WTC11 (cell line): ENCODE measurements around the gene TERC.

ENCODE experiments used
- AR ChIP-seq: fragments of 250-450 bp; sonication (Bioruptor Pico); IDR thresholded peaks from 2 replicates; pipeline ENCODE4 v1.9.0; 2021; ENCODE audit warnings: mild to moderate bottlenecking
- CREB1 ChIP-seq: sonication (generic); formaldehyde crosslinking; IDR thresholded peaks from 2 replicates; pipeline ENCODE4 v1.8.0; 2023; ENCODE audit warnings: mild to moderate bottlenecking, missing genetic modification reagents
- ETV6 ChIP-seq: sonication (generic); formaldehyde crosslinking; IDR thresholded peaks from 2 replicates; pipeline ENCODE4 v1.8.1; 2022; ENCODE audit warnings: mild to moderate bottlenecking, missing genetic modification reagents
- NR3C1 ChIP-seq: sonication (generic); formaldehyde crosslinking; conservative IDR thresholded peaks from 2 replicates; pipeline ENCODE4 v1.8.1; 2023; ENCODE audit warnings: low read depth, mild to moderate bottlenecking, missing genetic modification reagents
- SP1 ChIP-seq: sonication (generic); formaldehyde crosslinking; conservative IDR thresholded peaks from 2 replicates; pipeline ENCODE4 v1.8.1; 2022; ENCODE audit warnings: missing genetic modification reagents
- USF2 ChIP-seq: sonication (generic); formaldehyde crosslinking; IDR thresholded peaks from 2 replicates; pipeline ENCODE4 v1.8.1; 2023; ENCODE audit warnings: mild to moderate bottlenecking, missing genetic modification reagents, moderate library complexity
- ZBTB21 ChIP-seq: sonication (generic); formaldehyde crosslinking; IDR thresholded peaks from 2 replicates; pipeline ENCODE4 v1.8.1; 2023; ENCODE audit warnings: mild to moderate bottlenecking, missing genetic modification reagents, borderline replicate concordance
- ZMAT4 ChIP-seq: fragments of 250-450 bp; sonication (Bioruptor Pico); IDR thresholded peaks from 2 replicates; pipeline ENCODE4 v1.9.0; 2021; ENCODE audit warnings: mild to moderate bottlenecking
- ZNF121 ChIP-seq: sonication (generic); formaldehyde crosslinking; IDR thresholded peaks from 2 replicates; pipeline ENCODE4 v1.8.0; 2023; ENCODE audit warnings: missing genetic modification reagents

GRCh38 chr3:169764882-169765612 lies at the start of gene TERC:
- TF ChIP-seq AR: peak; percentile 86; the same call in 1 of the 2 replicates
- TF ChIP-seq ETV6 (CRISPR knock-in tag): peak; percentile 99
- TF ChIP-seq USF2 (CRISPR knock-in tag): no peak
- TF ChIP-seq SP1 (CRISPR knock-in tag): peak; percentile 30; the same call in 1 of the 2 replicates
- peak; percentile 70; the same call in 1 of the 2 replicates for TF ChIP-seq ZMAT4 (CRISPR knock-in tag)
- TF ChIP-seq ZNF121 (CRISPR knock-in tag): no peak
- no peak for TF ChIP-seq ZBTB21
- no peak for TF ChIP-seq NR3C1 (CRISPR knock-in tag)
- TF ChIP-seq CREB1 (CRISPR knock-in tag): no peak
